Central memory CD8-positive, alpha-beta T cell (primary cell): ENCODE measurements around the gene SELENBP1.

ENCODE experiments used
- ATAC-seq: fragments of 150-1000 bp; cut with Tn5 transposase; replicated peaks from 2 replicates; pipeline ENCODE4 v1.10.0; 2022; ENCODE audit warnings: mild to moderate bottlenecking, moderate FRiP score, moderate number of reproducible peaks; ENCODE audit not compliant: poor library complexity, severe bottlenecking; ENCODE audit errors: extremely low read depth
- DNase-seq, 2 donors: peaks; one replicate each; pipeline ENCODE4 v3.0.0; 2021; ENCODE audit warnings: low spot score in 2 of 2
- H3K27ac Mint-ChIP-seq: one replicate; pipeline ENCODE4 v1.8.0; 2022; ENCODE audit warnings: low read depth, mild to moderate bottlenecking, moderate library complexity, mixed read lengths
- H3K27me3 Mint-ChIP-seq: one replicate; pipeline ENCODE4 v1.8.0; 2022; ENCODE audit warnings: mixed read lengths
- H3K36me3 Mint-ChIP-seq: one replicate; pipeline ENCODE4 v1.8.0; 2022; ENCODE audit warnings: mild to moderate bottlenecking, moderate library complexity, mixed read lengths; ENCODE audit not compliant: insufficient read depth
- H3K4me1 Mint-ChIP-seq: one replicate; pipeline ENCODE4 v1.8.0; 2022; ENCODE audit warnings: mixed read lengths
- H3K4me3 Mint-ChIP-seq: one replicate; pipeline ENCODE4 v1.8.0; 2022; ENCODE audit warnings: mild to moderate bottlenecking, moderate library complexity, mixed read lengths
- H3K9me3 Mint-ChIP-seq: one replicate; pipeline ENCODE4 v1.8.0; 2022; ENCODE audit warnings: mixed read lengths

The SELENBP1 gene

GRCh38 chr1:151347523-151348246 lies 24.8 kb downstream of the SELENBP1 start:
- peak; percentile 5 for ATAC-seq
- Mint-ChIP-seq H3K36me3 (peaks cover 32% of the 10 kb centered on the region), H3K9me3 (no peaks in the 10 kb centered on the region), H3K4me3 (peak overlapping the region; percentile 99), H3K4me1 (peaks cover 27% of the 10 kb centered on the region), H3K27ac (peak overlapping the region; percentile 100), H3K27me3 (no peaks in the 10 kb centered on the region)
- DNase-seq: no peak

DNA sequence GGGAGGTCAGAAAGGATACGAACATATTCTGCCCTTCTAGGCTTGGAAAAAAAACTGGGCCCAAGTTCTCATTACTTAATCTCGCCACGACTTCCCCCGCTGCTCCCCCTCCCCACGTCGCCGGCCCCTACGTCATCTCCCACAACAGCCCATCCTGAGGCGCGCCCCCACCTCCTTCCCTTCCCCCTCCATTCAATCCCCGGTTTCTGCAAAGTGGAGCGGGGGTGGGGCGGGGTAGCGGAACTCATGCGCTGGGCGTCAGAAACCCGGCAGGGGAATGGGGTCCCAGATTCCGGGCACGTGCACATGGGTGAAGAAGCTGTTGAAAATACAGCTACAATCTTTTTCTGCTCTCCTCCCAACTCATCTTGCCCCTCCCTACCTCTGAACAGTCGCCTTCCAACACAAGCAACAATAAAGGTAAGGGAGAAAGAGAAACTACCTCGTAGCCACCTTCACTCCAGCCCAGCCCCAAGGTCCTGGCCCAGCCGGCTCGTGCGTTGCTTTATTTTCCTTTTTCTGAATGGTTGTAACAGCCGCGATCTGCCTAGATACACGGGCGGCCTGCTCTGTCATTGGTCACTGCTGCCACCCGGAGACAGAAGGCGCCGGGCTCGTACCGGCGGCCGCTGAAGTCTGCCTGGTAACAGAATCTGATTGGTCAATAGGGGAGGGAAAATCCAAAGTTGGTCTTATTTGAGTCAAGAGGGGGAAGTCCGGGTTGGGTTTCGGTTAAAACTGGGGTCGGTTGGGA lies 25.6 kb downstream of the SELENBP1 start, which contains the start of gene RFX5:
RFX5 (minus strand) TSS at position 484 of the 754 bp plus-strand sequence. CDS start 932 bp downstream, outside the sequence.
- no peaks in the 10 kb centered on the region for H3K9me3 Mint-ChIP-seq
- peak; percentile 97 for ATAC-seq

GRCh38 chr1:151346082-151346768 lies 26.3 kb downstream of the SELENBP1 start:
- Mint-ChIP-seq H3K9me3 (no peaks in the 10 kb centered on the region), H3K27ac (peak overlapping the region; percentile 100), H3K4me3 (peak overlapping the region; percentile 99), H3K36me3 (peaks cover 32% of the 10 kb centered on the region), H3K4me1 (peaks cover 27% of the 10 kb centered on the region), H3K27me3 (no peaks in the 10 kb centered on the region)
- no peak for ATAC-seq
- no peak for DNase-seq

More for the DNA sequence above, 25.6 kb downstream of the SELENBP1 start, which contains the start of gene RFX5:
- Mint-ChIP-seq H3K27me3 (no peaks in the 10 kb centered on the region), H3K4me1 (peaks cover 27% of the 10 kb centered on the region), H3K36me3 (peaks cover 32% of the 10 kb centered on the region), H3K4me3 (peak within 1 kb of the TSS; percentile 99), H3K27ac (peak within 1 kb of the TSS; percentile 100)
- peak; percentile 82 to 96 for DNase-seq

DNA sequence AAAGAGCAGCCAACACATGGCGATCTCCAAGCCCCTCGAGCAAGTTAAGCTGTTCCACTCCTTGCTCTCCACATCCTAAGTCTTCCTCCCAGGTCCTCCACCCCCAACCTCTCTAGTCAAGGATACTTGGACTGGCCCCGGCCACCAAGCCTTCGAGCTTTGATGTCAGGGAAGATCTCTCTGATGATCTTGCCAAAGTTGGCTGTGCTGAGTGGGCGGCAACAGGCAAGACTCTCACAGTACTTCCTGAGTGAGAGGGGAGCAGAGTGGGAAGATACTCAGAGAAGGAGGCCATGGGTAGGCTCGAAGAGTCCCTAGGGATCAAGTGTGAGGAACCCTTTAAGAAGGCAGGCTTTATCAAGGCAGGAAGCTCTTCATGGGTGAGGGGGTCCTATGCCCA lies 28.2 kb downstream of the SELENBP1 start:
- DNase-seq: no peak

DNA sequence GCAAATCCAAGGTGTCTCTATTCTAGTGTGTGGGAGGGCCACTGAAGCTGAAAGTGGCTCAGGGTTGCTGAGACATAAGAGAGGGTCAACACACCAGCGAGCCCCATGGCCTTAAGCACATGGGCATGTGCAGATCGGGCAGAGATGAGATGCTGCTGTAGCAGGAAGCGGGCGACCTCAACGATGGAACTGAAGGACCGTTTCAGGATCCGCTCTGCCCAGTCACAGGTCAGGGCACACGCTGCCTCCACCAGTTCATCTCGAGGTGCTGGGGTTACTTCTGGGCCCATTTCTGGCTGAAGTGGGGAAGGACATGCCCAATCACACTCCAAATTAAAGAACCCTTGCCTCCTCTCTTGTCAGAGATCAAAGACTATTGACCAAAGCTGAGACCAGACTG lies 28.9 kb downstream of the SELENBP1 start:
- Mint-ChIP-seq H3K27me3 (no peaks in the 10 kb centered on the region), H3K36me3 (peaks cover 32% of the 10 kb centered on the region), H3K27ac (peak overlapping the region; percentile 79), H3K4me3 (no peak overlapping the region), H3K4me1 (peaks cover 39% of the 10 kb centered on the region), H3K9me3 (no peaks in the 10 kb centered on the region)
- no peak for DNase-seq
- no peak for ATAC-seq

More for the DNA sequence above, 28.2 kb downstream of the SELENBP1 start:
- H3K27ac Mint-ChIP-seq: no peak overlapping the region
- no peak overlapping the region for H3K4me3 Mint-ChIP-seq
- H3K36me3 Mint-ChIP-seq: peaks cover 32% of the 10 kb centered on the region
- no peaks in the 10 kb centered on the region for H3K9me3 Mint-ChIP-seq
- no peaks in the 10 kb centered on the region for H3K27me3 Mint-ChIP-seq
- peaks cover 39% of the 10 kb centered on the region for H3K4me1 Mint-ChIP-seq
- ATAC-seq: no peak

GRCh38 chr1:151342569-151342968 lies 29.9 kb downstream of the SELENBP1 start:
- Mint-ChIP-seq H3K4me1 (peaks cover 33% of the 10 kb centered on the region), H3K27me3 (no peaks in the 10 kb centered on the region)

DNA sequence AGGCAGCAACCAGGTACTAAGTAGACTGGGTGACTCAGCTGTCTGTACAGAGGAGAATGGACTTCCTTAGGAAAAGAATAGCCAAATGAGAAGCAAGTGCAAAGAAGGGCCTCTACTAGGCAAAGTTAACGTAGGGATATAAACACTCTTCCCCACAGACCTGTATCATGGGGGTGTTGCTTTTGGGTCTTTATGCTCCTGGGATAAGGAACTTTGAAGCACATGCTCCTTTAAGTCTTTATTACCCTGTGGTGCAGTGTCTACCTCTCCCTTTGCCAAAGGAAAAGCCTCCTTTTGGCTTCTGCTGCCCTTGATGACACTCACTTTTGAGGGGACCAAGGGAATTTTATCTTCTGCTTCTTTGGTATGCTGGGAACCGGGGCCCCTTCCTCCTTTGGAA lies 30.5 kb downstream of the SELENBP1 start:
- H3K36me3 Mint-ChIP-seq: peaks cover 27% of the 10 kb centered on the region

More at GRCh38 chr1:151342569-151342968, 29.9 kb downstream of the SELENBP1 start:
- H3K36me3 Mint-ChIP-seq: peaks cover 32% of the 10 kb centered on the region
- DNase-seq: no peak
- no peaks in the 10 kb centered on the region for H3K9me3 Mint-ChIP-seq
- H3K4me3 Mint-ChIP-seq: no peak overlapping the region
- H3K27ac Mint-ChIP-seq: peak overlapping the region; percentile 79
- ATAC-seq: no peak

GRCh38 chr1:151340870-151341754 lies 31.4 kb downstream of the SELENBP1 start:
- Mint-ChIP-seq H3K27me3 (no peaks in the 10 kb centered on the region), H3K4me1 (peaks cover 18% of the 10 kb centered on the region), H3K36me3 (peaks cover 20% of the 10 kb centered on the region), H3K27ac (peak overlapping the region; percentile 11), H3K4me3 (no peak overlapping the region), H3K9me3 (no peaks in the 10 kb centered on the region)
- peak in 1 of 2 donors; percentile 37 for DNase-seq
- ATAC-seq: peak; percentile 83

More for the DNA sequence above, 30.5 kb downstream of the SELENBP1 start:
- no peak overlapping the region for H3K27ac Mint-ChIP-seq
- DNase-seq (no peak), ATAC-seq (no peak)
- H3K4me3 Mint-ChIP-seq: no peak overlapping the region
- peaks cover 27% of the 10 kb centered on the region for H3K4me1 Mint-ChIP-seq
- no peaks in the 10 kb centered on the region for H3K9me3 Mint-ChIP-seq
- no peaks in the 10 kb centered on the region for H3K27me3 Mint-ChIP-seq

DNA sequence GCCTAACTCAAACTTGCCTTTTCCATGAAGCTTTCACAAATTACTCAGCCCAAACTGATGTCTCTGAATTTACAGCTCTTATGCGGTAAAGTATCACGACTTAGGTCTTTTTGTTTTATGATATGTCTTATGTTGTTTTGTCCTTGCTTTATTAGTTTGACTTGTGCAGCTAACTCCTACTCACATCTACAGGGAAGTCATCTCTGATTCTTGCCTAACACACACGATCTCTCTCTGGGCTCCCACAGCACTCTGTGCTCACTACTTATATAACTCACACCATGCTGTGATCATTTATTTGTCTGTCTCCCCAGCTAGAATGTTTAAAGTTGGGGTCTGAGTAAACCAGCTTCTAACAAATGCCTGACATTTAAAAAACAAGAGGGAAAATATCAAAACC lies 35.9 kb downstream of the SELENBP1 start:
- ATAC-seq: no peak
- no peak for DNase-seq
- Mint-ChIP-seq H3K4me3 (no peak overlapping the region), H3K27me3 (no peaks in the 10 kb centered on the region), H3K9me3 (no peaks in the 10 kb centered on the region), H3K36me3 (no peaks in the 10 kb centered on the region), H3K27ac (no peak overlapping the region), H3K4me1 (peaks cover 12% of the 10 kb centered on the region)

DNA sequence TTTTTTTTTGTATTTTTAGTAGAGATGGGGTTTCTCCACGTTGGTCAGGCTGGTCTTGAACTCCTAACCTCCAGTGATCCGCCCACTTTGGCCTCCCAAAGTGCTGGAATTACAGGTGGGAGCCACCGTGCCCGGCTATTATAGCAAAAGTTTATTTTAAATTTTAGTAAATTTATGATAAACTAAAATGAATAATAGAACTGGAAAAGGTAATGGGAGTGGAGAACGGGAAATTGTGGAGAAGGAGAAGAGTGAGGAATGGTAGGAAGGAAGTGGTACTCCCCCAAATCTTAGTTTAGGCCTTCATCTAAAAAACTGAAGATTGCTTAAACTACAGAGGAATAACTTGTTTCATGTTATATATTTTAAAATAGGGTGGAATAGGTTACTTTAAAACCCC lies 37.7 kb downstream of the SELENBP1 start:
- no peaks in the 10 kb centered on the region for H3K27me3 Mint-ChIP-seq
- DNase-seq: no peak
- no peak for ATAC-seq
- no peaks in the 10 kb centered on the region for H3K9me3 Mint-ChIP-seq
- peaks cover 2% of the 10 kb centered on the region for H3K4me1 Mint-ChIP-seq
- H3K27ac Mint-ChIP-seq: no peak overlapping the region
- no peaks in the 10 kb centered on the region for H3K36me3 Mint-ChIP-seq
- no peak overlapping the region for H3K4me3 Mint-ChIP-seq

- no peak for DNase-seq
- ATAC-seq: no peak
- Mint-ChIP-seq H3K36me3 (peaks cover 29% of the 10 kb centered on the region), H3K27ac (peak overlapping the region; percentile 98), H3K4me1 (peaks cover 41% of the 10 kb centered on the region), H3K4me3 (peak overlapping the region; percentile 98), H3K9me3 (no peaks in the 10 kb centered on the region), H3K27me3 (no peaks in the 10 kb centered on the region)
Observed at GRCh38 chr1:151327903-151328674, 44.4 kb downstream of the SELENBP1 start.
